Panc1 (cell line): ENCODE measurements around the gene C17orf75. TPM values are rescaled to one million over a fixed set of nuclear protein-coding genes. Genes with fewer than 3 reads are reported as not detected.

Experiments
- ATAC-seq: fragments of 200-7000 bp; cut with Tn5 transposase; 2 replicates; pipeline ENCODE4 v1.9.1; 2020; ENCODE audit warnings: mild to moderate bottlenecking, moderate library complexity
- BruUV-seq: library from RNA; stranded (reverse); fragments of 400-500 nt; replicated peaks from 2 replicates; lab custom pipeline; 2021; lab: Mats Ljungman, UMichigan
- CTCF ChIA-PET: fragments of 300-600 bp; sonication (Branson Sonifier 250); formaldehyde crosslinking; loops from one replicate; lab custom pipeline; 2022; ENCODE audit warnings: antibody characterized with exemption; lab: Charles Lee
- POLR2A ChIA-PET: fragments of 300-600 bp; sonication (Branson Sonifier 250); formaldehyde crosslinking; loops from one replicate; lab custom pipeline; 2022; ENCODE audit warnings: antibody characterized with exemption; lab: Charles Lee
- DNase-seq: peaks from one replicate; pipeline ENCODE4 v3.0.0-alpha.2; 2010; ENCODE audit warnings: low read depth, low spot score
- H3K27ac ChIP-seq: 2 replicates; pipeline ENCODE4 v1.5.1; 2011; ENCODE audit warnings: mild to moderate bottlenecking, low read length, inconsistent platforms
- H3K27me3 ChIP-seq: fragments of 200-500 bp; sonication (Bioruptor generic); 2 replicates; pipeline ENCODE4 v1.6.0; 2014; ENCODE audit warnings: low read length, inconsistent platforms; ENCODE audit not compliant: control insufficient read depth, insufficient read depth
- H3K36me3 ChIP-seq: fragments of 200-500 bp; sonication (Bioruptor generic); 2 replicates; pipeline ENCODE4 v1.5.1; 2014; ENCODE audit warnings: inconsistent platforms, mild to moderate bottlenecking, low read length, moderate library complexity; ENCODE audit not compliant: control insufficient read depth, insufficient read depth
- H3K4me1 ChIP-seq: 2 replicates; pipeline ENCODE4 v1.5.1; 2011; ENCODE audit warnings: inconsistent platforms, mild to moderate bottlenecking, low read length, moderate library complexity; ENCODE audit not compliant: control insufficient read depth, insufficient read depth
- H3K4me3 ChIP-seq, 2 experiments: 2 replicates each; pipeline ENCODE4 v1.5.1; 2011 to 2012; ENCODE audit warnings: low read depth in 2 of 2, low read length in 2 of 2, mild to moderate bottlenecking in 2 of 2, inconsistent platforms in 1 of 2, moderate library complexity in 1 of 2
- H3K9me3 ChIP-seq: fragments of 200-500 bp; sonication (Bioruptor generic); 2 replicates; pipeline ENCODE4 v1.5.1; 2014; ENCODE audit warnings: low read depth, mild to moderate bottlenecking, inconsistent platforms, low read length, moderate library complexity; ENCODE audit not compliant: control insufficient read depth, insufficient read depth
- POLR2AphosphoS5 ChIP-seq: IDR thresholded peaks from 2 replicates; pipeline ENCODE4 v1.6.1; 2012; ENCODE audit warnings: mild to moderate bottlenecking, low read depth, low read length, moderate library complexity
- SIN3A ChIP-seq: IDR thresholded peaks from 2 replicates; pipeline ENCODE4 v1.6.1; 2012; ENCODE audit warnings: low read depth, mild to moderate bottlenecking, low read length, moderate library complexity, borderline replicate concordance; ENCODE audit not compliant: insufficient read depth
- TCF7L2 ChIP-seq: IDR thresholded peaks from 2 replicates; pipeline ENCODE4 v1.6.1; 2011; ENCODE audit warnings: mild to moderate bottlenecking, low read depth, low read length, inconsistent platforms
- in situ Hi-C: cut with HindIII; loops from 2 replicates; pipeline ENCODE4 v1.10.0; 2016; ENCODE audit warnings: low sequenced_read_pairs, low pct_unique_long_range_greater_than_20kb
- intact Hi-C: fragments of 100-400 bp; cut with micrococcal nuclease; formaldehyde crosslinking; loops from one replicate; pipeline ENCODE4 v1.10.0; 2022; ENCODE audit not compliant: unreplicated experiment
- microRNA-seq: library from miRNA; unstranded; fragments of <30 nt; microRNA quantifications from one replicate; pipeline ENCODE4 v1.1.0, GENCODE V29; 2020; ENCODE audit not compliant: unreplicated experiment
- total RNA-seq: library from RNA; stranded (reverse); gene quantifications from one replicate; pipeline ENCODE4 v1.2.1, GENCODE V29; 2021; ENCODE audit not compliant: unreplicated experiment
- TF ChIP-seq, protein P1 (sequence below): fragments of 450-650 bp; IDR thresholded peaks from 2 replicates; pipeline ENCODE4 v1.5.1; 2017; ENCODE audit warnings: mild to moderate bottlenecking
- TF ChIP-seq, protein P2 (sequence below), 2 experiments: IDR thresholded peaks; 2 replicates each; pipeline ENCODE4 v1.6.1; 2011 to 2012; ENCODE audit warnings: low read depth in 2 of 2, control low read depth in 1 of 2, low read length in 1 of 2, mild to moderate bottlenecking in 1 of 2, moderate library complexity in 1 of 2; ENCODE audit not compliant: insufficient read depth in 1 of 2

The C17orf75 gene
- total RNA-seq, 1 experiment from 2014 or later = 31.6 TPM

DNA sequence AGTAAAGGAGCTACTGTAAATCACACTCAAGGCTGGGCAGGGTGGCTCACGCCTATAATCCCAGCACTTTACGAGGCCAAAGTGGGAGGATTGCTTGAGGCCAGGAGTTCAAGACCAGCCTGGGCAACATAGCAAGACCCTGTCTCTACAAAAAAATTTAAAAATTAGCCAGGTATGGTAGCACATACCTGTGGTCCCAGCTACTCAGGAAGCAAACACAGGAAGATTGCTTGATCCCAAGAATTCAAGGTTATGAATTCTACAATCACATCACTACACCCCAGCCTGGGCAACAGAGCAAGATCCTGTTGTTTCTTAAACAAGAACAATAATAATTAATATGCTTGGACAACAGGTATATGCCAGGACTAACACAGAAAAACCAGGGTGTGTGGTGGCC is 63.2 kb downstream of the C17orf75 start:
- ChIA-PET POLR2A (no interaction called here), CTCF (interaction anchor here (0.6 kb wide), 1 partner anchor 162 kb away, joined by 4 read pairs; no protein-coding TSS in a partner anchor)
- in situ Hi-C loops = no loop called here
- peaks cover 12% of the 10 kb centered on the region; the same call in 1 of the 2 replicates for H3K4me1 ChIP-seq
- H3K9me3 ChIP-seq = no peaks in the 10 kb centered on the region
- H3K27ac ChIP-seq = no peak overlapping the region
- ATAC-seq = no peak
- H3K36me3 ChIP-seq = no peaks in the 10 kb centered on the region
- intact Hi-C loops = no loop called here
- H3K27me3 ChIP-seq = no peaks in the 10 kb centered on the region
- DNase-seq = no peak
- BruUV-seq = no TSS peak
- TF ChIP-seq POLR2AphosphoS5 = no peak
- no peak for TF ChIP-seq TCF7L2
- TF ChIP-seq, protein P1, sequence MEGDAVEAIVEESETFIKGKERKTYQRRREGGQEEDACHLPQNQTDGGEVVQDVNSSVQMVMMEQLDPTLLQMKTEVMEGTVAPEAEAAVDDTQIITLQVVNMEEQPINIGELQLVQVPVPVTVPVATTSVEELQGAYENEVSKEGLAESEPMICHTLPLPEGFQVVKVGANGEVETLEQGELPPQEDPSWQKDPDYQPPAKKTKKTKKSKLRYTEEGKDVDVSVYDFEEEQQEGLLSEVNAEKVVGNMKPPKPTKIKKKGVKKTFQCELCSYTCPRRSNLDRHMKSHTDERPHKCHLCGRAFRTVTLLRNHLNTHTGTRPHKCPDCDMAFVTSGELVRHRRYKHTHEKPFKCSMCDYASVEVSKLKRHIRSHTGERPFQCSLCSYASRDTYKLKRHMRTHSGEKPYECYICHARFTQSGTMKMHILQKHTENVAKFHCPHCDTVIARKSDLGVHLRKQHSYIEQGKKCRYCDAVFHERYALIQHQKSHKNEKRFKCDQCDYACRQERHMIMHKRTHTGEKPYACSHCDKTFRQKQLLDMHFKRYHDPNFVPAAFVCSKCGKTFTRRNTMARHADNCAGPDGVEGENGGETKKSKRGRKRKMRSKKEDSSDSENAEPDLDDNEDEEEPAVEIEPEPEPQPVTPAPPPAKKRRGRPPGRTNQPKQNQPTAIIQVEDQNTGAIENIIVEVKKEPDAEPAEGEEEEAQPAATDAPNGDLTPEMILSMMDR = no peak
- no peak for TF ChIP-seq SIN3A
- TF ChIP-seq, protein P2, sequence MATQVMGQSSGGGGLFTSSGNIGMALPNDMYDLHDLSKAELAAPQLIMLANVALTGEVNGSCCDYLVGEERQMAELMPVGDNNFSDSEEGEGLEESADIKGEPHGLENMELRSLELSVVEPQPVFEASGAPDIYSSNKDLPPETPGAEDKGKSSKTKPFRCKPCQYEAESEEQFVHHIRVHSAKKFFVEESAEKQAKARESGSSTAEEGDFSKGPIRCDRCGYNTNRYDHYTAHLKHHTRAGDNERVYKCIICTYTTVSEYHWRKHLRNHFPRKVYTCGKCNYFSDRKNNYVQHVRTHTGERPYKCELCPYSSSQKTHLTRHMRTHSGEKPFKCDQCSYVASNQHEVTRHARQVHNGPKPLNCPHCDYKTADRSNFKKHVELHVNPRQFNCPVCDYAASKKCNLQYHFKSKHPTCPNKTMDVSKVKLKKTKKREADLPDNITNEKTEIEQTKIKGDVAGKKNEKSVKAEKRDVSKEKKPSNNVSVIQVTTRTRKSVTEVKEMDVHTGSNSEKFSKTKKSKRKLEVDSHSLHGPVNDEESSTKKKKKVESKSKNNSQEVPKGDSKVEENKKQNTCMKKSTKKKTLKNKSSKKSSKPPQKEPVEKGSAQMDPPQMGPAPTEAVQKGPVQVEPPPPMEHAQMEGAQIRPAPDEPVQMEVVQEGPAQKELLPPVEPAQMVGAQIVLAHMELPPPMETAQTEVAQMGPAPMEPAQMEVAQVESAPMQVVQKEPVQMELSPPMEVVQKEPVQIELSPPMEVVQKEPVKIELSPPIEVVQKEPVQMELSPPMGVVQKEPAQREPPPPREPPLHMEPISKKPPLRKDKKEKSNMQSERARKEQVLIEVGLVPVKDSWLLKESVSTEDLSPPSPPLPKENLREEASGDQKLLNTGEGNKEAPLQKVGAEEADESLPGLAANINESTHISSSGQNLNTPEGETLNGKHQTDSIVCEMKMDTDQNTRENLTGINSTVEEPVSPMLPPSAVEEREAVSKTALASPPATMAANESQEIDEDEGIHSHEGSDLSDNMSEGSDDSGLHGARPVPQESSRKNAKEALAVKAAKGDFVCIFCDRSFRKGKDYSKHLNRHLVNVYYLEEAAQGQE (IDR thresholded peaks at IDR 0.05; ENCODE audit: insufficient read depth in 1 of 2, low read depth in 2 of 2, low read length in 1 of 2) = no peak
- H3K4me3 ChIP-seq = no peak overlapping the region

Small RNA genes within 50 kb of the gene (microRNA-seq; reads per million reads assigned to microRNA genes)
- gene MIR632 = not detected

Other genes starting within 250 kb of the C17orf75 start
- gene RHOT1, start 199.7 kb downstream of the C17orf75 start, total RNA-seq = 39.2 TPM
- 3.2 TPM for gene RHBDL3, start 76.3 kb downstream of the C17orf75 start, total RNA-seq
- gene ZNF207, start 8.0 kb upstream of the C17orf75 start, total RNA-seq = 215 TPM
- gene PSMD11, start 102.3 kb upstream of the C17orf75 start, total RNA-seq = 212 TPM
- 7.9 TPM for gene CDK5R1, start 144.8 kb upstream of the C17orf75 start, total RNA-seq